Panc1 (cell line): ENCODE data around the gene CDC26. TPM values are rescaled to one million over a fixed set of nuclear protein-coding genes. Genes with fewer than 3 reads are reported as not detected.

Source experiments
- ATAC-seq: fragments of 200-7000 bp; cut with Tn5 transposase; 2 replicates; pipeline ENCODE4 v1.9.1; 2020; ENCODE audit warnings: mild to moderate bottlenecking, moderate library complexity
- BruUV-seq: library from RNA; stranded (reverse); fragments of 400-500 nt; replicated peaks from 2 replicates; lab custom pipeline; 2021; lab: Mats Ljungman, UMichigan
- CTCF ChIA-PET: fragments of 300-600 bp; sonication (Branson Sonifier 250); formaldehyde crosslinking; loops from one replicate; lab custom pipeline; 2022; ENCODE audit warnings: antibody characterized with exemption; lab: Charles Lee
- POLR2A ChIA-PET: fragments of 300-600 bp; sonication (Branson Sonifier 250); formaldehyde crosslinking; loops from one replicate; lab custom pipeline; 2022; ENCODE audit warnings: antibody characterized with exemption; lab: Charles Lee
- DNase-seq: peaks from one replicate; pipeline ENCODE4 v3.0.0-alpha.2; 2010; ENCODE audit warnings: low read depth, low spot score
- H3K27ac ChIP-seq: 2 replicates; pipeline ENCODE4 v1.5.1; 2011; ENCODE audit warnings: mild to moderate bottlenecking, low read length, inconsistent platforms
- H3K27me3 ChIP-seq: fragments of 200-500 bp; sonication (Bioruptor generic); 2 replicates; pipeline ENCODE4 v1.6.0; 2014; ENCODE audit warnings: low read length, inconsistent platforms; ENCODE audit not compliant: control insufficient read depth, insufficient read depth
- H3K36me3 ChIP-seq: fragments of 200-500 bp; sonication (Bioruptor generic); 2 replicates; pipeline ENCODE4 v1.5.1; 2014; ENCODE audit warnings: inconsistent platforms, mild to moderate bottlenecking, low read length, moderate library complexity; ENCODE audit not compliant: control insufficient read depth, insufficient read depth
- H3K4me1 ChIP-seq: 2 replicates; pipeline ENCODE4 v1.5.1; 2011; ENCODE audit warnings: inconsistent platforms, mild to moderate bottlenecking, low read length, moderate library complexity; ENCODE audit not compliant: control insufficient read depth, insufficient read depth
- H3K4me3 ChIP-seq, 2 experiments: 2 replicates each; pipeline ENCODE4 v1.5.1; 2011 to 2012; ENCODE audit warnings: low read depth in 2 of 2, low read length in 2 of 2, mild to moderate bottlenecking in 2 of 2, inconsistent platforms in 1 of 2, moderate library complexity in 1 of 2
- H3K9me3 ChIP-seq: fragments of 200-500 bp; sonication (Bioruptor generic); 2 replicates; pipeline ENCODE4 v1.5.1; 2014; ENCODE audit warnings: low read depth, mild to moderate bottlenecking, inconsistent platforms, low read length, moderate library complexity; ENCODE audit not compliant: control insufficient read depth, insufficient read depth
- POLR2AphosphoS5 ChIP-seq: IDR thresholded peaks from 2 replicates; pipeline ENCODE4 v1.6.1; 2012; ENCODE audit warnings: mild to moderate bottlenecking, low read depth, low read length, moderate library complexity
- REST ChIP-seq, 2 experiments: IDR thresholded peaks; 2 replicates each; pipeline ENCODE4 v1.6.1; 2011 to 2012; ENCODE audit warnings: low read depth in 2 of 2, control low read depth in 1 of 2, low read length in 1 of 2, mild to moderate bottlenecking in 1 of 2, moderate library complexity in 1 of 2; ENCODE audit not compliant: insufficient read depth in 1 of 2
- SIN3A ChIP-seq: IDR thresholded peaks from 2 replicates; pipeline ENCODE4 v1.6.1; 2012; ENCODE audit warnings: low read depth, mild to moderate bottlenecking, low read length, moderate library complexity, borderline replicate concordance; ENCODE audit not compliant: insufficient read depth
- TCF7L2 ChIP-seq: IDR thresholded peaks from 2 replicates; pipeline ENCODE4 v1.6.1; 2011; ENCODE audit warnings: mild to moderate bottlenecking, low read depth, low read length, inconsistent platforms
- in situ Hi-C: cut with HindIII; loops from 2 replicates; pipeline ENCODE4 v1.10.0; 2016; ENCODE audit warnings: low sequenced_read_pairs, low pct_unique_long_range_greater_than_20kb
- intact Hi-C: fragments of 100-400 bp; cut with micrococcal nuclease; formaldehyde crosslinking; loops from one replicate; pipeline ENCODE4 v1.10.0; 2022; ENCODE audit not compliant: unreplicated experiment
- total RNA-seq: library from RNA; stranded (reverse); gene quantifications from one replicate; pipeline ENCODE4 v1.2.1, GENCODE V29; 2021; ENCODE audit not compliant: unreplicated experiment
- TF ChIP-seq, protein P1 (sequence below): fragments of 450-650 bp; IDR thresholded peaks from 2 replicates; pipeline ENCODE4 v1.5.1; 2017; ENCODE audit warnings: mild to moderate bottlenecking

The CDC26 gene
- total RNA-seq, 1 experiment from 2014 or later, result 19.4 TPM

- in situ Hi-C loops, result no loop called here
- ATAC-seq, result no peak
Observed at GRCh38 chr9:113298924-113299770, 23.8 kb upstream of the CDC26 start.

DNA sequence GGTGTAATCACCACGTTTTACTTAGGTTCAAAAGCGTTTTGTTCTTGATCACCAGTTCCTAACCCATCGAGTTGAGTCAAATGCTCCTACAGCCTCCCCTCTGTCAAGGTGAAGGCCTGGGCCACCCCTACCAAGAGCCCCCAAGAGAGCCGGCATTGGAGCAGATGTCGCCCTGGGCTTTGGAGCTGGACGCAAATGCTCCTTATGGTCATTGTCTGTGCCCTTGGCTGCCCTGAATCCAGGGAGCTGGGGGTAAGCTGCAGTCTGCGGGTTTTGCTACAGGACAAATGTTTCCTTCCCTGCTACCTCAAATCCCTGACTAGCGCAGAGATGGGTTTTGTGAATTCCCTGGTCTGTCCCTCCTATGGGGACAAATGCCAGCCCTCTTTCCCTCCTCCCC is 22.9 kb upstream of the CDC26 start:
- no peak for ATAC-seq
- TF ChIP-seq TCF7L2 (no peak), REST (IDR thresholded peaks at IDR 0.05; ENCODE audit: insufficient read depth in 1 of 2, low read depth in 2 of 2, low read length in 1 of 2) (no peak), SIN3A (no peak), POLR2AphosphoS5 (no peak)
- TF ChIP-seq, protein P1, sequence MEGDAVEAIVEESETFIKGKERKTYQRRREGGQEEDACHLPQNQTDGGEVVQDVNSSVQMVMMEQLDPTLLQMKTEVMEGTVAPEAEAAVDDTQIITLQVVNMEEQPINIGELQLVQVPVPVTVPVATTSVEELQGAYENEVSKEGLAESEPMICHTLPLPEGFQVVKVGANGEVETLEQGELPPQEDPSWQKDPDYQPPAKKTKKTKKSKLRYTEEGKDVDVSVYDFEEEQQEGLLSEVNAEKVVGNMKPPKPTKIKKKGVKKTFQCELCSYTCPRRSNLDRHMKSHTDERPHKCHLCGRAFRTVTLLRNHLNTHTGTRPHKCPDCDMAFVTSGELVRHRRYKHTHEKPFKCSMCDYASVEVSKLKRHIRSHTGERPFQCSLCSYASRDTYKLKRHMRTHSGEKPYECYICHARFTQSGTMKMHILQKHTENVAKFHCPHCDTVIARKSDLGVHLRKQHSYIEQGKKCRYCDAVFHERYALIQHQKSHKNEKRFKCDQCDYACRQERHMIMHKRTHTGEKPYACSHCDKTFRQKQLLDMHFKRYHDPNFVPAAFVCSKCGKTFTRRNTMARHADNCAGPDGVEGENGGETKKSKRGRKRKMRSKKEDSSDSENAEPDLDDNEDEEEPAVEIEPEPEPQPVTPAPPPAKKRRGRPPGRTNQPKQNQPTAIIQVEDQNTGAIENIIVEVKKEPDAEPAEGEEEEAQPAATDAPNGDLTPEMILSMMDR, result no peak
- Histone ChIP-seq H3K9me3 (no peaks in the 10 kb centered on the region), H3K4me1 (no peaks in the 10 kb centered on the region), H3K36me3 (no peaks in the 10 kb centered on the region), H3K27ac (no peak overlapping the region), H3K4me3 (no peak overlapping the region), H3K27me3 (no peaks in the 10 kb centered on the region; the same call in 1 of the 2 replicates)
- BruUV-seq, result no TSS peak
- in situ Hi-C loops, result no loop called here
- DNase-seq, result no peak
- intact Hi-C loops, result no loop called here
- ChIA-PET POLR2A (no interaction called here), CTCF (no interaction called here)

More at GRCh38 chr9:113298924-113299770, 23.8 kb upstream of the CDC26 start:
- TF ChIP-seq SIN3A (no peak), REST (IDR thresholded peaks at IDR 0.05; ENCODE audit: insufficient read depth in 1 of 2, low read depth in 2 of 2, low read length in 1 of 2) (no peak)
- intact Hi-C loops, result no loop called here
- Histone ChIP-seq H3K4me3 (no peak overlapping the region), H3K27ac (no peak overlapping the region), H3K4me1 (no peaks in the 10 kb centered on the region), H3K27me3 (no peaks in the 10 kb centered on the region; the same call in 1 of the 2 replicates), H3K36me3 (no peaks in the 10 kb centered on the region), H3K9me3 (no peaks in the 10 kb centered on the region)
- BruUV-seq, result no TSS peak
- no peak for DNase-seq
- CTCF ChIA-PET, result no interaction called here
- POLR2A ChIA-PET, result no interaction called here
